ENCODE results near the gene DIS3L. TPM values are rescaled to one million over a fixed set of nuclear protein-coding genes. Genes with fewer than 3 reads are reported as not detected.

The DIS3L gene
- total and polyA plus RNA-seq, 2 donors (not counting 3 experiments of a cell fraction or from before 2014, with no cell fraction given) = 7.8 to 27.9 TPM

DNA sequence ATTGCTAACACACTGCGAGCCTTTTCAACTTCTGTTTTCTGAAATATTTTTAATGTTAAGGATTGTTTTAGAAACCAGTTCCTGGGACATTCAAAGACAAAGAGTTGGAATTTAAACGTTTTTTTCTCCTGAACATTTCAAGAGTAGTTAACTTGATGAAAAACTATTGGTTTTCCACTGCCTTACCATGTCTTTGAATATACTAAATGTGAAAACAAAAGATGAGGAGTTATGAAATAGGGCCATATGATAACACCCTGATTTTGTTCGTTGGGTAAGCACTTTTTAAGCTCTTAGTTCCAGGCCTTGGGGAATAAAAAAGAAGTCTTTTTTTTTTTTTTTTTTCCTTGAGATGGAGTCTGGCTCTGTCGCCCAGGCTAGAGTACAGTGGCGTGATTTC, 2.8 kb downstream of the DIS3L start:
- Histone ChIP-seq H3K4me3 (replicated peaks in 1 of 3; ENCODE audit: insufficient read depth in 1 of 3, low read depth in 1 of 3, low read length in 3 of 3) (no peak overlapping the region), H3K9me1 (replicated peaks; ENCODE audit: control insufficient read depth, extremely low read depth, insufficient read depth, low read length) (no peaks in the 10 kb centered on the region), H3K27me3 (ENCODE audit: control insufficient read depth in 2 of 2, insufficient read depth in 2 of 2, low read length in 2 of 2) (no peaks in the 10 kb centered on the region), H3K9ac (replicated peaks; ENCODE audit: extremely low read depth, insufficient read depth, low read length) (no peak overlapping the region), H2AFZ (ENCODE audit: low read depth, low read length) (no peak overlapping the region), H3K4me1 (ENCODE audit: control insufficient read depth, extremely low read depth, insufficient read depth, low read length) (peaks cover 30% of the 10 kb centered on the region), H3K9me3 (replicated peaks; ENCODE audit: control insufficient read depth, insufficient read depth, low read length) (no peaks in the 10 kb centered on the region), H4K20me1 (replicated peaks; ENCODE audit: control insufficient read depth, extremely low read depth, insufficient read depth, low read length) (no peaks in the 10 kb centered on the region), H3K79me2 (ENCODE audit: control insufficient read depth, insufficient read depth, low read length) (peaks cover 10% of the 10 kb centered on the region), H3K4me2 (ENCODE audit: insufficient read depth, low read length) (no peak overlapping the region), H3K27ac (ENCODE audit: insufficient read depth, low read depth, low read length) (no peak overlapping the region), H3K36me3 (ENCODE audit: control insufficient read depth in 2 of 2, extremely low read depth in 1 of 2, insufficient read depth in 2 of 2, low read length in 2 of 2) (no peaks in the 10 kb centered on the region)
- CTCF ChIA-PET = interaction anchor here (1.3 to 4.3 kb wide), 2 partner anchors 8 to 202 kb away, joined by 4 to 36 read pairs; partner anchors contain the start of gene SNAPC5
- POLR2A ChIA-PET = no interaction called here
- no TSS peak for BruUV-seq (replicated peaks)
- dilution Hi-C loops (cut with MboI; ENCODE audit: extremely low pct_ligation_motif_present, low sequenced_read_pairs) (no loop called here), intact Hi-C loops (cut with micrococcal nuclease) (no loop called here)
- no peak for DNase-seq (ENCODE audit: low read depth, low spot score)
- no peak for TF ChIP-seq MYC (IDR thresholded peaks at IDR 0.05; ENCODE audit: low read depth, low read length)
- no peak for TF ChIP-seq GATA2 (IDR thresholded peaks at IDR 0.05; ENCODE audit: insufficient read depth, insufficient read length, low read depth, low read length)
- TF ChIP-seq POLR2AphosphoS5 (IDR thresholded peaks at IDR 0.05; ENCODE audit: insufficient read depth, low read depth, low read length) = no peak
- no peak for TF ChIP-seq EZH2 (IDR thresholded peaks at IDR 0.05; ENCODE audit: borderline replicate concordance, low read depth, low read length, severe bottlenecking)
- TF ChIP-seq, protein P1, sequence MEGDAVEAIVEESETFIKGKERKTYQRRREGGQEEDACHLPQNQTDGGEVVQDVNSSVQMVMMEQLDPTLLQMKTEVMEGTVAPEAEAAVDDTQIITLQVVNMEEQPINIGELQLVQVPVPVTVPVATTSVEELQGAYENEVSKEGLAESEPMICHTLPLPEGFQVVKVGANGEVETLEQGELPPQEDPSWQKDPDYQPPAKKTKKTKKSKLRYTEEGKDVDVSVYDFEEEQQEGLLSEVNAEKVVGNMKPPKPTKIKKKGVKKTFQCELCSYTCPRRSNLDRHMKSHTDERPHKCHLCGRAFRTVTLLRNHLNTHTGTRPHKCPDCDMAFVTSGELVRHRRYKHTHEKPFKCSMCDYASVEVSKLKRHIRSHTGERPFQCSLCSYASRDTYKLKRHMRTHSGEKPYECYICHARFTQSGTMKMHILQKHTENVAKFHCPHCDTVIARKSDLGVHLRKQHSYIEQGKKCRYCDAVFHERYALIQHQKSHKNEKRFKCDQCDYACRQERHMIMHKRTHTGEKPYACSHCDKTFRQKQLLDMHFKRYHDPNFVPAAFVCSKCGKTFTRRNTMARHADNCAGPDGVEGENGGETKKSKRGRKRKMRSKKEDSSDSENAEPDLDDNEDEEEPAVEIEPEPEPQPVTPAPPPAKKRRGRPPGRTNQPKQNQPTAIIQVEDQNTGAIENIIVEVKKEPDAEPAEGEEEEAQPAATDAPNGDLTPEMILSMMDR (IDR thresholded peaks at IDR 0.05; ENCODE audit: extremely low read depth in 1 of 2, insufficient read depth in 1 of 2, low read depth in 1 of 2, low read length in 2 of 2) = no peak
- no peak for TF ChIP-seq POLR2A (IDR thresholded peaks at IDR 0.05; ENCODE audit: low read depth, low read length)
- TF ChIP-seq FOS (IDR thresholded peaks at IDR 0.05; ENCODE audit: borderline replicate concordance, insufficient read depth, low read length) = no peak
- no peak for FAIRE-seq
